ENCODE measurements around the gene INAFM1.

INAFM1 gene

DNA sequence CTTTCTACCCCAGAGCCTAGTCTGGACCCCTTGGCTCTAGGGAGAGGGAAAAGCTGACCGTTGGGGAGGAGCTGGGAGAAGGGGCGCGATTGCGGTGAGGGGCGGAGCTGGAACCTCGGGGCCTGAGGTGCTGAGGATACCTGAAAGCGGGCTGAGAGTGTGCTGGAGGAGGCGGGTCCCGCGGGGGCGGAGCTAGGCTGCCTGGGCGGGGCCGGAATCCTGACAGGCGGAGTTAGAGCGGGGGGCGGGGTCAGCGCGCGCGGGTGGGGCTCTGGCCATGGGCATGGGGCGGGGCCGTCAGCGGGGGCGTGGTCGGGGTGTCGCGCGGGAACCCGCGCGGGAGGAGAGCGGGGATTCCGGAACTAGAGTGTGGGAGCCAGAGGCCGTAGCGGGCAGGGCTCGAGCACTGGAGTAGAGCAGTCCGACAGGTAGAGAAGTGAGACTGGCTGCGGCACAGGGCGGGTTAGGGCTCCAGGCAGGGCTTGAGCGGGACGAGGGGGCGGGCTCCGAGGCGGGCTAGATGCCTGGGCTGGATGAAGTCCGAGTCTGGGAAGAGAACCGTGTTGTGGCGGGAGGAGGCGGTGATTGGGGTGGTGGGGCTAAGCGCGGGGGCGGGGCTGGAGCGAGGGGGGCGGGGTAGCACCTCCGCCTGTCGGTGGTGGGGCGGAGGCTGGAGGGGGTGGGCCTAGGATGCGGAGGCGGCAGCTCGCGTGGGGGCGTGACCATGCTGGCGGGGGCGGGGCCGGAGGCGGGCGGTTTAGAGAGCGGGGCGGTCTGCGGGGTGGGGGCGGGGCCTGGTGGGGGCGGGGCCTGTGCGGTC lies at the start of gene INAFM1:
Gene INAFM1 (plus strand): TSS at position 815 of the 820 bp plus-strand sequence. CDS start 35 bp downstream, outside the sequence.
- DNase-seq = peak; percentile 87

DNA sequence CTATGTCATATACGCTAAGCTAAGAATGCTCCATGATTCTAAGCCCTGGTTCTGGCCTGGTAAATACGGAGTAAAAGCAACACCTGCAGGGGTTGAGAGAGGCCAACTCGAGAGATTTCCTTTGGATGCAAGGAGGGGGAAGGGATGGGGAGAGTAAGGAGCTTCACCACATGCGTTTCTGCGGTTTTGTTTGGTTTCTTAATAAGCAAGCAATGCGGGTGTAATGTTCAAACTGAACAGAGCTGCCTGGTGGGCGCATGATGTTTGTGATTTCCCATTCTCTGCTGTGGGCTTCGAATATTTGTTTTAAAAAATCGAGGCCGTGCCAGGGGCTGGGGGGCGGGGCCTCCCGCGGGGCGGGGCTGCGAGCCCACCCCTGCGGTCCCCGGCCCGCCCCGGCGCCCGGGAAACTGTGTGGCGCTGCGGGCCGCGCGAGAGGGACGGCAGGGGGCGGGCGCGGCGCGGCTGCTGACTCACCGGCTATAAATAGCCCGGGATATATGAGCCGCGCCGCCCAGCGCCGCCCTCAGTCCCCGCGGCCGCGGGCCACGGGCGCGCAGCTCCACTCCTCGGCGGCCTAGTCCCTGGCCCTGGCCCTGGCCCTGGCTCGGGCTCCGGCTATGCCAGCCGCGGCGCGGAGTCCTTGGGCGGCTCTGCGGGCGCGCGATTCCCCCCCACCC lies 48.8 kb upstream of the INAFM1 start:
- DNase-seq = peak; percentile 82

DNA sequence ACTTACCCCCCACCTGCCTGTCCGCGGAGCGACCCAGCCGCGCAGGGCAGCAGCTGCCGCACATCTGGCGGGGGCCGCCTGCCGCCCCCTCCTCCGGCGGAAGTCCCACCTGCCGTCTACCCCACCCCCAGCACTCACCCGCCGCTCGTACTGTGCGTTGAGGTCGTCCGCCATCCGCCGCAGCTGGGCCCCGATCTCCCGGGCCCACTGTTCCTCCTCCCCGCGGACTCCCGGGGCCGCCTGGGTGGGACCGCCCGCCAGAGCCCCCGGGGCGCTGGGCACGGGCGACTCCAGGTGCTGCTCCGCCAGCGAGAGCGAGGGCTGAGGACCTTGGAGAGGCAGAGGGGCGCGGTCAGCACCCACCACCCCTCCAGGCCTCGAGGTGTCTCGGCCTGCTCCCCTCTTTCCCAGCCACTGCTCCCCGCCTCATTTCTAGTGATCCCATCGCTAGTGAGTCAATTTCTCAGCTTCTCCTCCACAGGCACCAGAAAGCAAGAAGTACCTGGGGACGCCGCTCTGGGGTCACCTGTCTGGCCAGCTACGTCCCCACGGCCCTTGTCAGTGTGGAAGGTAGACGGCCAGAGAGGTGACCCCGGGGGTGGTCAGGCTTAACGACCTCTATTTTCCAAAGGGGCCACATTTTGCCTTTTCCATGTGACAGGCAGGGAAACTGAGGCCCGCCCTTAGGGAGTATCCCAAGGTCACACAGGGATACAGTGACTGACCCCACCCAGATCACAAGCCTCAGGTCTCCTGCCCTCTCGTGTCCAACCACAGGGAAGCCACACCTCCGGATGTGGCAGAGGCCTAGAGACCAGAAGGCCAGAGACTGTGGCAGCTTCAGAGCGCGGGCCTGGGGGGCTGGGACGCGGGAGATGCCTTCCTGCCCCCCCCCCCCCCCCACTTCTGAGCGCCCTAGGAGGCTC lies 48.0 kb upstream of the INAFM1 start:
- DNase-seq = peak; percentile 22

- DNase-seq = no peak
Observed at GRCh38 chr19:47227352-47228167, 47.1 kb upstream of the INAFM1 start.

DNA sequence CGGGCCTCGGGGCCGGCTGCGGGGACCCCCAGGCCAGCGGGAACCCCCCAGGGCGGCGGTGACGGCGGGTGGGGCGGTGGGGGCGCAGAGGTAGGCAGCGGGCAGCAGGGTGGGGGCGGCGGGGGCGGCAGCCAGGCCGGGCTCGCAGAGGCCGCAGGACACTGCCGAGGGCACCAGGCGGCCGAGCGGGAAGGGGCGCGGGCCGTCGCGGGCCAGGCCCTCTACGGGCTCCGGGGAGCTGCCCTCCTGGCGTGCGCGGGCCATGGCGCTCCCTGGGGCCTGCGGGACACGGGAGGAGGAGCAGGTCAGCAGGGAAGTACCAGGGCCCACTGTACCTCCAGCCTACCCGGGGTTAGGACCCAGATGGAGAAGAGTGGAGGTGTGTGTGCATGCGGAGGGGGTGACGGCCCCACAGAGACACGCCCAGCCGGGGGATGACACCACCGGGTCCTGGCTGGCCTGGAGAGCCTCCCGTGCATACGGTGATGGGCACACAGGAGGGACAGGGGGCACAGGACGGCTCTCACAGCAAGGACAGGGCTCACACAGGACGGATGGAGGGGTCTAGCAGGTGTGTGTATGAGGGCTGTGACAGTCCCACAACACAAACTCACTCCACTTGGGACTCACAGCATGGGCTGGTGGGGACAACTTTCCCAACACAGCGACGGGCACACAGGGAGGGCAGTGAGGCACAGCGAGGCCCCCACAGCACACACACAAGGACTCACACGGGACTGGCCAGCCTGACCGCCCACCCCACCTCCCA lies 46.3 kb upstream of the INAFM1 start:
- no peak for DNase-seq

DNA sequence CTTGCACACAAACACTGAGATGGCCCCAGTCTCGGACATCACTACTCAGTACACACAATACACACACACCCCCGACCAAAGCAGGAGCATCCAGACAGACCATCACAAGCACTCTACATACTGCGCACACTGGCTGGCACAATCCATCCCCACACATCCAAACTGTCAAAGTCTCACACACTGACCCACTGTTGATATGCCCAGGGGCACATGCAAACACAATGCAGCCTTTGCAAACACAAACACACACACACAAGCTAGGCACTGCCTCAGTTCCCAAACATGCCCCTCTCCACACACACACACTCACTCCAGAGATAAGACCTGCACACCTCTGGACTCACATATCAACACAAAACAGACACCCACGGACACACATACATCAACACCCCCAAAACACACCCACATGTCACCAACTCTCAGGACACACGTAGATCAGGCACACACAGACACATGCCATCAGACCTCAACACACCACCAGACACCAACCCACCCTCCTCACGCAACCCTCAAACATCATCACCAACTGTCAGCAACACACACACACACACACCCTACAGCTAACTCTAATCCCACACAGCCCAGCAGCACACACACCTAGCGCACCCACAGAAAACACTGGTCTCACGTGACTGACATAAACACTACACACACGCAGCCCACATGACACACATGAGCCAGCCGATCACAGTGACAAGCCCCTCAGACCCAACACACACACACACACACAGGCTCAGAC lies 45.6 kb upstream of the INAFM1 start:
- no peak for DNase-seq

GRCh38 chr19:47229676-47230053 lies 45.0 kb upstream of the INAFM1 start:
- DNase-seq = no peak

GRCh38 chr19:47230054-47230920 lies 44.4 kb upstream of the INAFM1 start:
- DNase-seq = no peak

GRCh38 chr19:47230921-47231214 lies 43.8 kb upstream of the INAFM1 start, which contains the start of gene BBC3:
BBC3 (minus strand) TSS chr19:47231199; CDS start chr19:47228431, 2,768 bp downstream.
- DNase-seq = no peak

- no peak for DNase-seq
Observed at GRCh38 chr19:47231215-47232054, 43.2 kb upstream of the INAFM1 start.

DNA sequence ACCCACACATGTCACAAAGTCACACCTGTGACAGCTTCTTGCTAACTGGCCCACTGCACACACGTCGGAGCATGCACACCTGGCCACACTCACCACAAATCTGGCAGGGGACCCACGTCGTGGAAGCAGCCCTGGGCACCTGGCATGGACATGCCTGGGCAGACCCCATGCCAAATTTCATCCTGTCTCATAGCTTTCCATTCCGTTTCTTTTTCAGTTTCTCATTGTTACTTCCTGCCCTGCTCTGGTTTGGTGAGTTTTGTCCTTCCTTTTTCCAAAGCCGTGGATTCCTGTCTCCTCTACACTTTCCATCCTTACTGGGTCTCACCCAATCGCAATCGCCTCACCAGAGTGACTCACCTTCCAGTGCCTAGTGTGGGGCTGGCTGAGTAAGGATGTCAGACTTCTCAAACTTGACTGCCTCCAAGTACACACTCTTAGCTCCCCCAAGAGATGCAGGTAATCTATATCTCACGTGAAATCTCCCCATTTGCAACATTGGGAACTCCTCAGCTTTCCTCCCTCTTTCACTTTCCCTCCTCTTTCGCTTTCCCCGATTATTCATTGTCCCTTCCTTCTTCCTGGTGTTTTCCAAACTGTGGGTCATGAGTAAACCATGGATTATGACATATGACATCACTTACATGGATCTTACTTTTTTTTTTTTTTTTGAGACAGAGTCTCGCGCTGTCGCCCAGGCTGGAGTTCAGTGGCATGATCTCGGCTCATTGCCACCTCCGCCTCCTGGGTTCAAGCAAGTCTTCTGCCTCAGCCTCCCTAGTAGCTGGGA lies 42.1 kb upstream of the INAFM1 start:
- no peak for DNase-seq

GRCh38 chr19:47236072-47236675 lies 38.5 kb upstream of the INAFM1 start:
- no peak for DNase-seq

- DNase-seq = no peak
Observed at GRCh38 chr19:47239152-47239551, 35.5 kb upstream of the INAFM1 start.

GRCh38 chr19:47239610-47240296 lies 34.9 kb upstream of the INAFM1 start:
- DNase-seq = no peak

DNA sequence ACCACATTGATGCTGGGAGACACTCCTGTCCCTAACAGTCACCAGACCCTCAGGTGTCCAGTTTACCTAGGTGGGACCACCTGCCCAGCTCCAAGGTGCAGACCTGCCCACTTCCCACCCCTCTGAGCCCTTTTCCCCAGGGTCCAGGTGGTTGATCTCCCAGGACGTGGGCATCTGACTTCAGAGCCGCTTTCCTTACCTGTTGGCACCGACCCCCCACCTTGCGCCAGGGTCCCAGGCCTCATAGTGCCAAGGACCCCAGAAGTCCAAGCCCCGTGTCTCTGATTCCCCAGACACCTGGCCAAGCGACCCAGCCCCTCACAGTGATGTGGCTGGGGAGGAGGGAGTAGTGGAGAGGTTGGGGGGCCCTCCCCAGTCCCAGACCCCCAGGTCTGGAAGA lies 34.1 kb upstream of the INAFM1 start:
- no peak for DNase-seq

DNA sequence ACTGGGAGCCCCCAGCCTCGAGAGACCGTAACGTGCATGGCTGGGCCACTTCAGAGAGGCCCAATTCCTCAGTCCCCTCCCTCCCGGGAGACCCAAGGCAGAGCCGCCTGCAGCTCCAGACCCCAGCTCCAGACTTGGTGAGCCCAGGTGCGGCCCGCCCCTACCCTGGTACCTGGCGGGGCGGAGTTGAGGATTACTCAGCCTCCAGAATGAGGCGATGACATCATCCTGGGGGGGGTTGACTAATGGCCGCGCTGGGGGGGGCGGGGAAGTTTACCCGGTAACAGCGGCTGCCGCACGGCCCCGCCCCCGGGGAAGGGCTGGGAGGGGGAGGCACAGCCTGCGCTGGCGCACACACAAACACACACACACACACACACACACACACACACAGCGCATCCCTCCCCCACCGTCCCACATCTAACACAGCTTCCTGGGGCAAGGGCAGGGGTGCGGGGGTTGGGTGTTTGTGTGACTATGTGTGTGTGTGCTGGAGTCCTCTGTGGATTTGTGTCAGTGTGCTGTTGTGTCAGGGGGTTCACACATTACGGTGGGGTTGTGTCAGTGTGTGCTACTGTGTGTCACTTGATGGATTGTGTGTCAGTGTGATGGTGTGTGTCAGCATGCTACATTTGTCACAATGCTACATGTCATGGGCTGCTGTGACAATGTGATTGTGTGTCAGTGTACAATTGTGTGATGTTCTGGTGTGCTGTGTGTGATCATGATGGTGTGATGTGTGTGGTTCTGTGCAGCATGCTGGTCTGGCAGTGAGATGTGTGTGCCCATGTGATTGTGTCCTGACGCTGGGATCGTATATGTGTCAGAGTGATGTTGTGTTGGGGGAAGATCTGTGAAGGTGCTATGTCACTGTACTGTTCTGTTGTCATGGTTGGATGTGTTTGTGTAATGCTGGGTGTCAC lies 33.4 kb upstream of the INAFM1 start:
- no peak for DNase-seq
